Common myeloid progenitor, CD34-positive (primary cell): Measurements from ENCODE around the gene ALK.

Experiments
- CTCF ChIA-PET: fragments of 350-600 bp; sonication (Branson Sonifier 250); formaldehyde crosslinking; loops from one replicate; lab custom pipeline; 2021; ENCODE audit warnings: antibody characterized with exemption; lab: Charles Lee
- POLR2A ChIA-PET: fragments of 350-600 bp; sonication (Branson Sonifier 250); formaldehyde crosslinking; loops from one replicate; lab custom pipeline; 2021; ENCODE audit warnings: antibody characterized with exemption; lab: Charles Lee
- DNase-seq, 3 donors: peaks; one replicate each; pipeline versions ENCODE4 v3.0.0 to v3.0.0-alpha.2; 2013
- H3K27ac ChIP-seq, 2 experiments: 1 replicate in 1 of 2; 2 replicates in 1 of 2; pipeline ENCODE4 v1.7.0; 2013; ENCODE audit warnings: inconsistent platforms in 2 of 2, low read length in 2 of 2, mild to moderate bottlenecking in 2 of 2, low read depth in 1 of 2, moderate library complexity in 1 of 2; ENCODE audit not compliant: severe bottlenecking in 2 of 2, insufficient read depth in 1 of 2, poor library complexity in 1 of 2
- H3K27me3 ChIP-seq, 5 experiments: replicated peaks in 2 of 5; 1 replicate in 3 of 5; 2 replicates in 2 of 5; pipeline versions ENCODE4 v1.6.1 to v1.7.0; 2013; ENCODE audit warnings: low read length in 4 of 5, mild to moderate bottlenecking in 2 of 5, moderate library complexity in 2 of 5, inconsistent platforms in 1 of 5; ENCODE audit not compliant: insufficient read depth in 5 of 5, control insufficient read depth in 4 of 5
- H3K36me3 ChIP-seq, 4 experiments: 1 replicate in 2 of 4; 2 replicates in 2 of 4; pipeline versions ENCODE4 v1.6.1 to v1.7.0; 2013; ENCODE audit warnings: low read length in 3 of 4, control low read depth in 1 of 4, mild to moderate bottlenecking in 1 of 4; ENCODE audit not compliant: control insufficient read depth in 4 of 4, insufficient read depth in 4 of 4
- H3K4me1 ChIP-seq, 4 experiments: 1 replicate in 3 of 4; 2 replicates in 1 of 4; pipeline versions ENCODE4 v1.6.1 to v1.7.1; 2013; ENCODE audit warnings: low read length in 3 of 4, mild to moderate bottlenecking in 3 of 4, control low read depth in 1 of 4, inconsistent platforms in 1 of 4, moderate library complexity in 1 of 4; ENCODE audit not compliant: control insufficient read depth in 4 of 4, insufficient read depth in 4 of 4; ENCODE audit errors: control extremely low read depth in 1 of 4
- H3K4me3 ChIP-seq, 7 experiments: 1 replicate in 4 of 7; 2 replicates in 3 of 7; pipeline versions ENCODE4 v1.5.1 to v1.7.0; 2013; ENCODE audit warnings: mild to moderate bottlenecking in 7 of 7, low read length in 6 of 7, moderate library complexity in 6 of 7, inconsistent platforms in 2 of 7, low read depth in 2 of 7, control low read depth in 1 of 7; ENCODE audit not compliant: insufficient read depth in 4 of 7, control insufficient read depth in 1 of 7; ENCODE audit errors: extremely low read depth in 1 of 7
- H3K9me3 ChIP-seq, 5 experiments: 1 replicate in 4 of 5; 2 replicates in 1 of 5; pipeline versions ENCODE4 v1.6.1 to v1.7.1; 2013; ENCODE audit warnings: low read length in 4 of 5, mild to moderate bottlenecking in 2 of 5, inconsistent platforms in 1 of 5, low read depth in 1 of 5, moderate library complexity in 1 of 5; ENCODE audit not compliant: control insufficient read depth in 4 of 5, insufficient read depth in 2 of 5; ENCODE audit errors: control extremely low read depth in 1 of 5
- WGBS: methylation state at CpG from one replicate; pipeline ENCODE4 v1.1.5; 2013; ENCODE audit not compliant: insufficient coverage; 5-methylcytosine and 5-hydroxymethylcytosine counted together

The ALK gene

GRCh38 chr2:29229640-29230039 lies 691.7 kb downstream of the ALK start:
- CTCF ChIA-PET = no interaction called here
- no peak for DNase-seq
- Histone ChIP-seq H3K27me3 (peaks cover 0 to 48% (median 7%) of the 10 kb centered on the region in 5 experiments), H3K4me3 (no peak overlapping the region), H3K4me1 (no peaks in the 10 kb centered on the region), H3K27ac (no peak overlapping the region), H3K36me3 (no peaks in the 10 kb centered on the region), H3K9me3 (no peaks in the 10 kb centered on the region)
- WGBS = 85% methylated on average over 9 of the region's 9 CpGs
- POLR2A ChIA-PET = no interaction called here

DNA sequence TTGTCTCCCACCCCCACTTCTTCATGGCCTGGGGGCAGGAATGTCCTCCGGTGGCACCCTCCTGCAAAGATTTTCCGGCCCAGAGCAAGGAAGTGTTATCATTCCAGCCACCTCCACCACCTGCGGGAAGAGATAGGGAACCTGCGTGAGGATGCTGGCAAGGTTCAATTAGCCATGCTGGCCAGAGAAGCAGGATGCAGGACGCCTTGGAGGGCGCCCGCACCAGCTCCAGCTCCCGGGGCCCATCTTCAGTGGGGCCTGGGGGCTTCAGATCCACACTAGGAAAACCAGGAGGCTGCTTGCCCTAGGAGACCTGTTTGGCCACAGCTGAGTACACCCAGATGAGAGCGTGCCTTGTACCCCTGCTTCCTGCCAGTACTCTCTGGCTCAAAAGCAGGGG lies 692.4 kb downstream of the ALK start:
- CTCF ChIA-PET = no interaction called here
- Histone ChIP-seq H3K4me3 (no peak overlapping the region), H3K36me3 (no peaks in the 10 kb centered on the region), H3K27me3 (peaks cover 0 to 52% (median 8%) of the 10 kb centered on the region in 5 experiments), H3K27ac (no peak overlapping the region), H3K4me1 (no peaks in the 10 kb centered on the region), H3K9me3 (no peaks in the 10 kb centered on the region)
- no peak for DNase-seq
- 80% methylated on average over 7 of the region's 9 CpGs for WGBS
- POLR2A ChIA-PET = no interaction called here

GRCh38 chr2:29227935-29228675 lies 693.3 kb downstream of the ALK start:
- DNase-seq = no peak
- H3K9me3 ChIP-seq = no peaks in the 10 kb centered on the region
- WGBS = 60% methylated on average over 12 of the region's 15 CpGs
- ChIA-PET POLR2A (no interaction called here), CTCF (no interaction called here)
- H3K27me3 ChIP-seq = peaks cover 0 to 58% (median 8%) of the 10 kb centered on the region in 5 experiments
- no peaks in the 10 kb centered on the region for H3K4me1 ChIP-seq
- no peaks in the 10 kb centered on the region for H3K36me3 ChIP-seq
- H3K27ac ChIP-seq = no peak overlapping the region
- no peak overlapping the region for H3K4me3 ChIP-seq

GRCh38 chr2:29226808-29227207 lies 694.6 kb downstream of the ALK start:
- WGBS = 67% methylated on average over 6 of the region's 7 CpGs
- ChIA-PET POLR2A (no interaction called here), CTCF (no interaction called here)
- no peaks in the 10 kb centered on the region for H3K9me3 ChIP-seq
- no peak for DNase-seq
- H3K4me1 ChIP-seq = no peaks in the 10 kb centered on the region
- peaks cover 0 to 67% (median 8%) of the 10 kb centered on the region in 5 experiments for H3K27me3 ChIP-seq
- no peak overlapping the region for H3K4me3 ChIP-seq
- no peak overlapping the region for H3K27ac ChIP-seq
- H3K36me3 ChIP-seq = no peaks in the 10 kb centered on the region

DNA sequence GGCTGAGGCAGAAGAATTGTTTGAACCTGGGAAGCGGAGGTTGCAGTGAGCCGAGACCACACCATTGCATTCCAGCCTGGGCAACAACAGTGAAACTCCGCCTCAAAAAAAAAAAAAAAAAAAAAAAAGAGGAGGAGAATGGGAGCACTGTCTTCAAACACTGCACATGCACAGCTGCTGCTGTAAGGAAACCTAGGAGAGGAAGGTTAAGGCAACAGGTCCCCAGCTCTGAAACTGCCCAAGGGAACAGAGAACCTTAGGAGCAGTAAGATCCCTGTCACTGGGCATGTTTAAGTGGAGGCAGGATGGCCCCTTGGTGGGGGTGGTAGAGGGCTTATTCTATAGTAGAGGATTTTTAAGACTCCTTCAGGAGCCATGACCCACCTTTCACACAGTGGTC lies 695.0 kb downstream of the ALK start:
- Histone ChIP-seq H3K36me3 (no peaks in the 10 kb centered on the region), H3K4me3 (no peak overlapping the region), H3K27me3 (peaks cover 0 to 67% (median 10%) of the 10 kb centered on the region in 5 experiments), H3K27ac (no peak overlapping the region), H3K4me1 (no peaks in the 10 kb centered on the region), H3K9me3 (no peaks in the 10 kb centered on the region)
- CTCF ChIA-PET = no interaction called here
- DNase-seq = no peak
- POLR2A ChIA-PET = no interaction called here
- 100% methylated on average over 2 of the region's 3 CpGs for WGBS

DNA sequence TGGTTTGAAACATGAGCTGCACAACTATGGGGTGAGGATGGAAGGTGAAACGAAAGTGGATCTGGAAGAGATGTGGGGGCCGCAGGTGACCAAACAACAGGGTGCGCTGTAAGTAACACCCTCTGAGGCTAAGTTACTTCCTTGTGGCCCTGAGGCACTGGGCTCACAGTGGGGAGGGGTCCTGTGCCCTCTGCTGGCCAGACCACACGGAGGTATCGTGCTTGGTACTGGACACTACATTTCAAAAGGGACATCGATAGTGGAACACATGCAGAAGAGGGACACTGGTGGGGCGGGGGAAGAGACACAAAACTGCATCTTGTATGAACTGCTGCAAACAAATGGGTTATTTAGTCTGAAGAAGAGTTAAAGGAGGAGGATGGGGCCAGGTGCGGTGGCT lies 695.6 kb downstream of the ALK start:
- H3K27me3 ChIP-seq = peaks cover 0 to 71% (median 13%) of the 10 kb centered on the region in 5 experiments
- H3K36me3 ChIP-seq = no peaks in the 10 kb centered on the region
- no peak overlapping the region for H3K4me3 ChIP-seq
- CTCF ChIA-PET = no interaction called here
- no peaks in the 10 kb centered on the region for H3K9me3 ChIP-seq
- POLR2A ChIA-PET = no interaction called here
- DNase-seq = no peak
- no peaks in the 10 kb centered on the region for H3K4me1 ChIP-seq
- H3K27ac ChIP-seq = no peak overlapping the region
- WGBS = 86% methylated on average over 6 of the region's 8 CpGs

- H3K27me3 ChIP-seq = peaks cover 0 to 77% (median 13%) of the 10 kb centered on the region in 5 experiments
- 98% methylated on average over 12 of the region's 17 CpGs for WGBS
- no peak for DNase-seq
- no peaks in the 10 kb centered on the region for H3K4me1 ChIP-seq
- POLR2A ChIA-PET = no interaction called here
- H3K36me3 ChIP-seq = no peaks in the 10 kb centered on the region
- H3K4me3 ChIP-seq = no peak overlapping the region
- CTCF ChIA-PET = interaction anchor here (0.6 kb wide), 1 partner anchor 511 kb away, joined by 4 read pairs; no protein-coding TSS in a partner anchor
- no peak overlapping the region for H3K27ac ChIP-seq
- H3K9me3 ChIP-seq = no peaks in the 10 kb centered on the region
These were observed 696.5 kb downstream of the ALK start for GRCh38 chr2:29224693-29225551.
